GM10847 (cell line): Measurements from ENCODE around the gene CNOT3.

ENCODE experiments used
- POLR2A ChIP-seq: IDR thresholded peaks from 2 replicates; pipeline ENCODE4 v1.6.1; 2011; ENCODE audit not compliant: insufficient read length; ENCODE audit errors: extremely low read depth

The CNOT3 gene

DNA sequence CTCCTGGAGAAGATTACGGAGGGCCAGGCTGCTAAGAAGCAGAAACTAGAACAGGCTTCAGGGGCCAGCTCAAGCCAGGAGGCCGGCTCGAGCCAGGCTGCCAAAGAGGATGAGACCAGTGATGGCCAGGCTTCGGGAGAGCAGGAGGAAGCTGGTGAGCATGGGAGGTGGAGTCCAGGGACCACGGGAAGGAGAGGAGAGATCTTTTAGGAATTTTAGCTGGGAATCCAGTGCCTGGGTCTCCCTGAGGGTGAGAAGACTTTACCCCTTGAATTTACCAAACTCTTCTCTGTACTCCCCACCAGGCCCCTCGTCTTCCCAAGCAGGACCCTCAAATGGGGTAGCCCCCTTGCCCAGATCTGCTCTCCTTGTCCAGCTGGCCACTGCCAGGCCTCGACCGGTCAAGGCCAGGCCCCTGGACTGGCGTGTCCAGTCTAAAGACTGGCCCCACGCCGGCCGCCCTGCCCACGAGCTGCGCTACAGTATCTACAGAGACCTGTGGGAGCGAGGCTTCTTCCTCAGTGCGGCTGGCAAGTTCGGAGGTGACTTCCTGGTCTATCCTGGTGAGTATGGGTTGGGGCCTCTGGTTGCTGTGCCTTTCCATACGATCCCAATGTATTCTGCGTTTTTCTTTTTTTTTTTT is 54.4 kb downstream of the CNOT3 start:
- TF ChIP-seq POLR2A, result no peak

DNA sequence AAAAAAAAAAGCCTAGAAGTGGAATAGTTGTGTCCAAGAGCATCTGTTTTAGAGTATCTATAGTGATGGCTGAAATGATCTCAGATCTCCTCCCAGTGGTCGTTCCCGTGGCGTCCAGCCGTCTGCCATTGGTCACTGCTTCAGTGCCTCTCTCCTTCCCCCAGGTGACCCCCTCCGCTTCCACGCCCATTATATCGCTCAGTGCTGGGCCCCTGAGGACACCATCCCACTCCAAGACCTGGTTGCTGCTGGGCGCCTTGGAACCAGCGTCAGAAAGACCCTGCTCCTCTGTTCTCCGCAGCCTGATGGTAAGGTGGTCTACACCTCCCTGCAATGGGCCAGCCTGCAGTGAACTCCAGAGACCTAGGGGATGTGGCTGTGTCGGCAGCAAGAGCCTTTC is 55.4 kb downstream of the CNOT3 start:
- TF ChIP-seq POLR2A, result no peak

DNA sequence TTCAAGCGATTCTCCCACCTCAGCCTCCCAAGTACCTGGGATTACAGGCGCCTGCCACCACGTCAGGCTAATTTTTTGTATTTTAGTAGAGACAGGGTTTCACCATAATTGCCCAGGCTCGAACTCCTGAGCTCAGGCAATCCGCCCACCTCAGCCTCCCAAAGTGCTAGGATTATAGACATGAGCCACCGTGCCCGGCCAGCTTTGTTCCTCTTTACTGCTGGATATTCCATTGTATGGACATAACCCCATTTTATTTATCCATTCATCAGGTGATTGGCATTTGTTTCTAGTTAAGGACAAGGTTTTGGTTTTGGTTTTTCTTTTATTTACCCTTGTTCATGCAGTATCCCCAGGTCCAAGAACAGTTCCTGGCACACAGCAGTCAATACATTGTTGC is 59.0 kb downstream of the CNOT3 start:
- TF ChIP-seq POLR2A, result no peak

DNA sequence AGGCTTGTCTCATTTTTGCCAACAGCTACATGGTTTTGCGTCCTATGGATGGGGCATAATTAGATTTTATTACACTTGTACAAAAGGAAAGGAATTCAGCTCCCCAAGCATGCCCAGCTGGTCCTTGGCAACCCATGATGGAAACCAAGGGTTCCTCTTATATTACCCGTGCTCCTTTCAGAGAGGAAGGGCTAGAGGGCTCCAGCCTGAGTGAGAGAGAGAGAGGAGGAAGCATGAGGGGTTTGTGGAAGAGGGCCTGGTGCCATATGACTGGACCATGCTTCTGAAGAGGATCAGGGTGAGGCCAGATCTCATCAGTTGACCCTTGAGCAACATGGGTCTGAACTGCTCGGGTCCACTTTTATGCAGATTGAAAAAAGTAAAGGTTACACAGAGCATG is 59.6 kb downstream of the CNOT3 start:
- TF ChIP-seq POLR2A, result no peak

DNA sequence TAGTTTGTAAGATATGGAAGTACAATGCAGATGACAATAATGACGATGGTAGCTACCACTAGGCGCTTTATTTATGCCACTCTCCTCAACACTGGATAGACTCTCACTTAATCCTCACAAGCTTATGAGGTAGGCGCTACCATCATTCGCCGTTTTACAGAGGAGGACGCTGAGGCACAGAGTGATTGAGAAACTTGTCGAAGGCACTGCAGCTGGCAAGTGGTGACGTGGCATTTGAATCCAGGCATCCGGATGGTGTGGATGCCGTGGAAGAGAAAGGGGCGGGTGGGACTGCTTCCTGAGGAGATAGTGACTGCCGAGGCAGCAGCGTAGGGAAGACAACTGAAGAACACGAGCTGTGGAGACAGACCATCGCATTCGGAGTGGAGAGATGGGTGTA is 61.8 kb downstream of the CNOT3 start:
- TF ChIP-seq POLR2A, result no peak

DNA sequence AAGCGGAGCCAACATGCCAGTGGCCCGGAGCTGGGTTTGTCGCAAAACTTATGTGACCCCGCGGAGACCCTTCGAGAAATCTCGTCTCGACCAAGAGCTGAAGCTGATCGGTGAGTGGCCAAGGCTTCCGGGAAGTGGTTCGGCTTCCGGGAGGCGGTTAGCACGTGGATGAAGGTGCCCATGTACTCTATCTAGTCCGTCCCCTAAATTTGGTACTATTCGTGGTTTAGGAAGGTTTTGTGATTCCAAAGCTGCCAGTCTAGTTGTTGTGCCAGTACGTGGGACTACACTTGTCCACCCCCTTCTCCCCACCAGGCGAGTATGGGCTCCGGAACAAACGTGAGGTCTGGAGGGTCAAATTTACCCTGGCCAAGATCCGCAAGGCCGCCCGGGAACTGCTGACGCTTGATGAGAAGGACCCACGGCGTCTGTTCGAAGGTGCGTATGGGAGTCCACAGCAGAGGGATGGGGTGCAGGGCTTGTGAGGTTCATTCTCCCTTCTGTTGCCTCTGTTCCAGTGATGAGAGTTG is 63.7 kb downstream of the CNOT3 start:
- TF ChIP-seq POLR2A, result no peak

DNA sequence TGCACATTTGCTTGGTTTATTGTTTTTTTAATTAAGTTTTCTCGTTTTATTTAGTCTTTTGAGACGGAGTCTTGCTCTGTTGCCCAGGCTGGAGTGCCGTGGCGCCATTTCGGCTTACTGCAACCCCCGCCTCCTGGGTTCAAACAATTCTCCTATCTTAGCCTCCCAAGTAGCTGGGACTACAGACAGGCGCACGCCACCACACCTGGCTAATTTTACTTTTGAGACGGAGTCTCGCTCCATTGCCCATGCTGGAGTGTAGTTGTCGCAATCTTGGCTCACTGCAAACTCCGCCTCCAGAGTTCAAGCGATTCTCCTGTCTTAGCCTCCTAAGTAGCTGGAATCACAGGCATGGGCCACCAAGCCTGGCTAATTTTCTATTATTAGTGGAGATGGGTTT is 64.4 kb downstream of the CNOT3 start:
- TF ChIP-seq POLR2A, result no peak

DNA sequence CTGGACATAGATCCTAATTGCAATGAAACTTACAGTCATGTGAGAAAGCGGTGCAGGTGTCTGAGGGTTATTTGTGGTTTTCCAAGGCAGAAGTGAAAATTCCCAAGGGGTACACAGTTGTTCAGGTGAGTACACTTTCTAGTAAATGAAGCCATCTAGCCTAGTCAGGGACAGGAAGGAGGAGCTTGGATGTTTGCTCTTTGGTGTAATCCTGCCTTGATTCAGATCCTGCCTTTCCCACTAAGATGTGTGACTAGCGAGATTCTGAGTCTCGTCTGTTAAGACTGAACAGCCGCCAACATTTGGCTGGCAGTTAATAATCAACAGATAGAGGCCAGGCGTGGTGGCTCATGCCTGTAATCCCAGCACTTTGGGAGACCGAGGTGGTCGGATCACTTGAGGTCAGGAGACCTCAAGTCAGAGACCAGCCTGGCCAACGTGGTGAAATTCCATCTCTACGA is 65.6 kb downstream of the CNOT3 start:
- no peak for TF ChIP-seq POLR2A

DNA sequence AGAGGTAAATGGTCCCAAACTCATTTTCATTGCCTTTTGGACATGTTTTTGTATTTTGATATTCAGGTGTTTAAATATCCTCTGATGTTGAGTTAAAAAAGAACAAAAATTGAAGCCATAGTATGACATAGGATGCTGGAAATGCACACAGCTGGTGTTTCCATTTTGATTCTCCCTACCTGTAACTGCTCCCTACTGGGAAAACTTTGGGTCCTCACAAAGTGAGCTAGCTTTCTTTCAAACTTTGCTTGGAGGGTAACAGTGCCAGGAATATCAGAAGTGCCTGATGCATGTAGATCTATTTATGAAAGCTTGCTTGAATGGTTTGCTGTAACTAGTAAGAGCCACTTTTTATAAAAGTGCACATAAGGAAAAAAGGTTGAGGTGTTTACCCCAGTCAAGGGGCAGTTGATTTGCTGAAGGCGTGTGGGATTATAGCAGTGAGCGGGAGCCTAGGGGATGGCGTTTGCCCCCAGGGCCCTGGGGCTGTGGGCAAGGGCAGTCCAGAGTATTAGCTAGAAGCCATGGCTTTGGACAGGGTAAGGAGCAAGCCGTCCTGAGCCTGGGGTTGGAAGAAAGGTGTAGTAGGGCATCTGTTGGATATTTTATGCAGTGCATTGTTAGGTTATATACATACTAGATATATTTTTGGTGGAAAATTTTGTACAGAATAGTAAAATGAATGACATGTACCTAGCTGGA is 67.4 kb downstream of the CNOT3 start:
- TF ChIP-seq POLR2A, result no peak
